ENCODE results near the gene TMEM117. TPM values are rescaled to one million over a fixed set of nuclear protein-coding genes. Genes with fewer than 3 reads are reported as not detected.
A peak's percentile ranks its signal among the peaks of the same experiment; 100 is the strongest.

Gene TMEM117
- total and polyA plus RNA-seq, 4 donors, result 1.6 to 10.6 (median 5.1) TPM

GRCh38 chr12:43903686-43904085 lies 67.8 kb downstream of the TMEM117 start:
- no peaks in the 10 kb centered on the region for H3K27me3 ChIP-seq (ENCODE audit: control insufficient read depth in 1 of 2, insufficient read depth in 2 of 2, low read length in 1 of 2)
- no peaks in the 10 kb centered on the region for H3K4me1 ChIP-seq (ENCODE audit: control insufficient read depth in 1 of 2, insufficient read depth in 2 of 2, low read length in 2 of 2)
- no peaks in the 10 kb centered on the region for H3K36me3 ChIP-seq (ENCODE audit: control insufficient read depth in 1 of 2, insufficient read depth in 2 of 2, low read length in 1 of 2)
- ATAC-seq (ENCODE audit: low FRiP score), result no peak
- no peak overlapping the region for H3K27ac ChIP-seq (ENCODE audit: low read depth in 1 of 2, low read length in 2 of 2)
- DNase-seq, result no peak
- intact Hi-C loops (cut with DNase I), result no loop called here
- H3K4me3 ChIP-seq (ENCODE audit: low read length in 2 of 2), result no peak overlapping the region
- H3K9me3 ChIP-seq (ENCODE audit: control insufficient read depth, low read length), result no peaks in the 10 kb centered on the region

GRCh38 chr12:43912859-43913258 lies 77.0 kb downstream of the TMEM117 start:
- H3K36me3 ChIP-seq (ENCODE audit: control insufficient read depth in 1 of 2, insufficient read depth in 2 of 2, low read length in 1 of 2), result no peaks in the 10 kb centered on the region
- no peak overlapping the region for H3K4me3 ChIP-seq (ENCODE audit: low read length in 2 of 2)
- no peak overlapping the region for H3K27ac ChIP-seq (ENCODE audit: low read depth in 1 of 2, low read length in 2 of 2)
- DNase-seq (no peak), ATAC-seq (ENCODE audit: low FRiP score) (no peak)
- intact Hi-C loops (cut with DNase I), result no loop called here
- H3K27me3 ChIP-seq (ENCODE audit: control insufficient read depth in 1 of 2, insufficient read depth in 2 of 2, low read length in 1 of 2), result no peaks in the 10 kb centered on the region
- 0 to 3% methylated on average over 1 of the region's 1 CpG for WGBS, 2 donors
- H3K9me3 ChIP-seq (ENCODE audit: control insufficient read depth, low read length), result no peaks in the 10 kb centered on the region
- H3K4me1 ChIP-seq (ENCODE audit: control insufficient read depth in 1 of 2, insufficient read depth in 2 of 2, low read length in 2 of 2), result no peaks in the 10 kb centered on the region

DNA sequence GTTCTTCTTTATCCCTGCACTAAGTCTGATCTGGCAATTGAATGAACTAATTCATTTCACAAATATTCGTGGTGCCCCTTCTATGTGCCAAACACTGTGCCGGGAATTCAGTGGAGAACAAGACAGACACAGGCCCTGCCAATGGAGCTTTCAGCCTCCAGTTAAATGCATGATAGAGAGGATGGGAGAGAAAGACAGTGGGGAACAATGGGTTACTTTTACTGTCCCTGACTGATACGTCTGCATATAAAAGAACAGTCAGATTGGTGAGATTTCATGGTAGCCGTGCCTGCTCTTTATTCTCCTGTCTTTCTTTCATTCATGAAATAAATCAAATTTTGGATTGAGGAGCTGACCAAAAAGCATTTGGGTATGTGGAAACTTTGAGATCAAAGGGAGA lies 78.5 kb downstream of the TMEM117 start:
- DNase-seq, result no peak
- Histone ChIP-seq H3K4me1 (ENCODE audit: control insufficient read depth in 1 of 2, insufficient read depth in 2 of 2, low read length in 2 of 2) (no peaks in the 10 kb centered on the region), H3K4me3 (ENCODE audit: low read length in 2 of 2) (no peak overlapping the region), H3K27me3 (ENCODE audit: control insufficient read depth in 1 of 2, insufficient read depth in 2 of 2, low read length in 1 of 2) (no peaks in the 10 kb centered on the region), H3K9me3 (ENCODE audit: control insufficient read depth, low read length) (no peaks in the 10 kb centered on the region), H3K36me3 (ENCODE audit: control insufficient read depth in 1 of 2, insufficient read depth in 2 of 2, low read length in 1 of 2) (no peaks in the 10 kb centered on the region), H3K27ac (ENCODE audit: low read depth in 1 of 2, low read length in 2 of 2) (no peak overlapping the region)
- 69 to 74% methylated on average over 4 of the region's 4 CpGs for WGBS, 2 donors
- intact Hi-C loops (cut with DNase I), result no loop called here
- no peak for ATAC-seq (ENCODE audit: low FRiP score)

GRCh38 chr12:43914923-43915468 lies 79.1 kb downstream of the TMEM117 start:
- Histone ChIP-seq H3K36me3 (ENCODE audit: control insufficient read depth in 1 of 2, insufficient read depth in 2 of 2, low read length in 1 of 2) (no peaks in the 10 kb centered on the region), H3K27me3 (ENCODE audit: control insufficient read depth in 1 of 2, insufficient read depth in 2 of 2, low read length in 1 of 2) (no peaks in the 10 kb centered on the region), H3K4me1 (ENCODE audit: control insufficient read depth in 1 of 2, insufficient read depth in 2 of 2, low read length in 2 of 2) (no peaks in the 10 kb centered on the region), H3K27ac (ENCODE audit: low read depth in 1 of 2, low read length in 2 of 2) (no peak overlapping the region), H3K4me3 (ENCODE audit: low read length in 2 of 2) (no peak overlapping the region), H3K9me3 (ENCODE audit: control insufficient read depth, low read length) (no peaks in the 10 kb centered on the region)
- WGBS, 2 donors, result 70 to 71% methylated on average over 3 of the region's 3 CpGs
- DNase-seq, result no peak
- peak; percentile 44 for ATAC-seq (ENCODE audit: low FRiP score)
- intact Hi-C loops (cut with DNase I), result no loop called here

DNA sequence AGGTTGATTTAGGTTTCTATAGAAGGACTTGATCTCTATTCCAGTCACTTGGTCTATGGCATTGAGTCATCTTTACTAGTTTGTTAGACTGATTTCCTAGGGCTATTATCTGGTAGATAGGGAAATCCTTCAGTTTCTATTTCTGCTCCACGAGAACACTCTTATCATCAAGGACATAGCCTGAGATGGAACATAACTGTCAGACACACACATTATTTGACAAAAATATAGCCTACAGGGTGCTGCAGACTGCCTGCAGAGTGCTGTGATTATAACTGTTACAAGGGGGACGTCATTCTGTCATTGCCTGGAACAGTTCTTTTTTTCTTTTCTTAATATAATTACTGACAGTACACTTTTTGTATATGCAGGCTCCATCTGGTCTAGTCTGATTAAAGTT lies 82.0 kb downstream of the TMEM117 start:
- no peaks in the 10 kb centered on the region for H3K4me1 ChIP-seq (ENCODE audit: control insufficient read depth in 1 of 2, insufficient read depth in 2 of 2, low read length in 2 of 2)
- no peak overlapping the region for H3K27ac ChIP-seq (ENCODE audit: low read depth in 1 of 2, low read length in 2 of 2)
- H3K4me3 ChIP-seq (ENCODE audit: low read length in 2 of 2), result no peak overlapping the region
- H3K27me3 ChIP-seq (ENCODE audit: control insufficient read depth in 1 of 2, insufficient read depth in 2 of 2, low read length in 1 of 2), result no peaks in the 10 kb centered on the region
- no peaks in the 10 kb centered on the region for H3K36me3 ChIP-seq (ENCODE audit: control insufficient read depth in 1 of 2, insufficient read depth in 2 of 2, low read length in 1 of 2)
- ATAC-seq (ENCODE audit: low FRiP score) (no peak), DNase-seq (no peak)
- intact Hi-C loops (cut with DNase I), result no loop called here
- H3K9me3 ChIP-seq (ENCODE audit: control insufficient read depth, low read length), result no peaks in the 10 kb centered on the region
- WGBS, 2 donors, result 77 to 83% methylated on average over 2 of the region's 2 CpGs

- ATAC-seq (ENCODE audit: low FRiP score) (no peak), DNase-seq (no peak)
- WGBS, 2 donors, result 96 to 97% methylated on average over 3 of the region's 3 CpGs
- H3K9me3 ChIP-seq (ENCODE audit: control insufficient read depth, low read length), result no peaks in the 10 kb centered on the region
- peaks cover 0 to 2% of the 10 kb centered on the region in 2 donors for H3K36me3 ChIP-seq (ENCODE audit: control insufficient read depth in 1 of 2, insufficient read depth in 2 of 2, low read length in 1 of 2)
- H3K4me3 ChIP-seq (ENCODE audit: low read length in 2 of 2), result no peak overlapping the region
- no peaks in the 10 kb centered on the region for H3K4me1 ChIP-seq (ENCODE audit: control insufficient read depth in 1 of 2, insufficient read depth in 2 of 2, low read length in 2 of 2)
- no peaks in the 10 kb centered on the region for H3K27me3 ChIP-seq (ENCODE audit: control insufficient read depth in 1 of 2, insufficient read depth in 2 of 2, low read length in 1 of 2)
- intact Hi-C loops (cut with DNase I), result no loop called here
- no peak overlapping the region for H3K27ac ChIP-seq (ENCODE audit: low read depth in 1 of 2, low read length in 2 of 2)
Observed at GRCh38 chr12:43921666-43922337, 85.9 kb downstream of the TMEM117 start.

- no peak for DNase-seq
- WGBS, 2 donors, result 69 to 73% methylated on average over 1 of the region's 1 CpG
- Histone ChIP-seq H3K36me3 (ENCODE audit: control insufficient read depth in 1 of 2, insufficient read depth in 2 of 2, low read length in 1 of 2) (no peaks in the 10 kb centered on the region), H3K4me1 (ENCODE audit: control insufficient read depth in 1 of 2, insufficient read depth in 2 of 2, low read length in 2 of 2) (no peaks in the 10 kb centered on the region), H3K27ac (ENCODE audit: low read depth in 1 of 2, low read length in 2 of 2) (no peak overlapping the region), H3K9me3 (ENCODE audit: control insufficient read depth, low read length) (no peaks in the 10 kb centered on the region), H3K27me3 (ENCODE audit: control insufficient read depth in 1 of 2, insufficient read depth in 2 of 2, low read length in 1 of 2) (no peaks in the 10 kb centered on the region), H3K4me3 (ENCODE audit: low read length in 2 of 2) (no peak overlapping the region)
- intact Hi-C loops (cut with DNase I), result no loop called here
- ATAC-seq (ENCODE audit: low FRiP score), result no peak
Observed at GRCh38 chr12:43930032-43930431, 94.2 kb downstream of the TMEM117 start.

DNA sequence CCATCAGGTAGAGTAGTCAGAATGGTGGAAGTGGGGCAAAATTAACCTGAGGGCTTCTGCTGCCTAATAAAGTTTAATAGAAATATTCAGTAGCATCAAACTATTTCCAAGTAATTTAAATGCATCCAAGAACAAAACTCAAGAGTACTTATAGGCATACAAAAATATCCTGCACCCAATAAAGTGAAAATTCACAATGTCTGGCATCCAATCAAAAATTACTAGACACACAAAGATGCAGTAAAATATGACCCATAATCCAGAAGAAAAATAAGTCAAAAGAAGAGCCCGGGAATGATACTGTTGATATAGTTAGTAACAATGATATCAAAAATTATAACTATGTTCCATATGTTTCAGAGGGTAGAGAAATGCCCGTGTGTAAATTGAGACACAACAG lies 95.3 kb downstream of the TMEM117 start:
- Histone ChIP-seq H3K27ac (ENCODE audit: low read depth in 1 of 2, low read length in 2 of 2) (no peak overlapping the region), H3K27me3 (ENCODE audit: control insufficient read depth in 1 of 2, insufficient read depth in 2 of 2, low read length in 1 of 2) (no peaks in the 10 kb centered on the region), H3K4me1 (ENCODE audit: control insufficient read depth in 1 of 2, insufficient read depth in 2 of 2, low read length in 2 of 2) (no peaks in the 10 kb centered on the region), H3K4me3 (ENCODE audit: low read length in 2 of 2) (no peak overlapping the region), H3K9me3 (ENCODE audit: control insufficient read depth, low read length) (no peaks in the 10 kb centered on the region), H3K36me3 (ENCODE audit: control insufficient read depth in 1 of 2, insufficient read depth in 2 of 2, low read length in 1 of 2) (no peaks in the 10 kb centered on the region)
- ATAC-seq (ENCODE audit: low FRiP score) (no peak), DNase-seq (no peak)
- intact Hi-C loops (cut with DNase I), result no loop called here
- WGBS, 2 donors, result 95 to 96% methylated on average over 2 of the region's 2 CpGs

GRCh38 chr12:43935581-43935980 lies 99.7 kb downstream of the TMEM117 start:
- Histone ChIP-seq H3K27ac (ENCODE audit: low read depth in 1 of 2, low read length in 2 of 2) (no peak overlapping the region), H3K36me3 (ENCODE audit: control insufficient read depth in 1 of 2, insufficient read depth in 2 of 2, low read length in 1 of 2) (no peaks in the 10 kb centered on the region), H3K4me3 (ENCODE audit: low read length in 2 of 2) (no peak overlapping the region), H3K27me3 (ENCODE audit: control insufficient read depth in 1 of 2, insufficient read depth in 2 of 2, low read length in 1 of 2) (no peaks in the 10 kb centered on the region), H3K9me3 (ENCODE audit: control insufficient read depth, low read length) (no peaks in the 10 kb centered on the region), H3K4me1 (ENCODE audit: control insufficient read depth in 1 of 2, insufficient read depth in 2 of 2, low read length in 2 of 2) (no peaks in the 10 kb centered on the region)
- ATAC-seq (ENCODE audit: low FRiP score) (no peak), DNase-seq (no peak)
- 89 to 95% methylated on average over 1 of the region's 1 CpG for WGBS, 2 donors
- intact Hi-C loops (cut with DNase I), result no loop called here

Measured in aorta (tissue), 5 donors.